GM06990 (cell line): ENCODE results near the gene POPDC3.

ENCODE experiments used
- DNase-seq: peaks from one replicate; pipeline ENCODE4 v3.0.0-alpha.2; 2011; ENCODE audit not compliant: insufficient read length; ENCODE audit errors: extremely low read depth
- H3K27me3 ChIP-seq: replicated peaks from 2 replicates; pipeline ENCODE4 v1.6.0; 2011; ENCODE audit warnings: low read length; ENCODE audit not compliant: control insufficient read depth, insufficient read depth
- H3K36me3 ChIP-seq: 2 replicates; pipeline ENCODE4 v1.5.1; 2011; ENCODE audit warnings: low read length; ENCODE audit not compliant: control insufficient read depth, insufficient read depth
- H3K4me3 ChIP-seq: replicated peaks from 2 replicates; pipeline ENCODE4 v1.5.1; 2011; ENCODE audit warnings: low read depth, mild to moderate bottlenecking, control low read depth, low read length
- CTCF ChIP-seq: IDR thresholded peaks from 2 replicates; pipeline ENCODE4 v1.5.1; 2011; ENCODE audit warnings: low read length, control low read depth, mild to moderate bottlenecking, inconsistent platforms; ENCODE audit not compliant: insufficient read depth, poor library complexity, severe bottlenecking

POPDC3 gene

GRCh38 chr6:105200133-105200730, 20.4 kb upstream of the POPDC3 start:
- TF ChIP-seq CTCF, result no peak
- Histone ChIP-seq H3K27me3 (no peaks in the 10 kb centered on the region; the same call in 1 of the 2 replicates), H3K4me3 (no peak overlapping the region), H3K36me3 (no peaks in the 10 kb centered on the region)
- no peak for DNase-seq

- Histone ChIP-seq H3K36me3 (no peaks in the 10 kb centered on the region), H3K4me3 (no peak overlapping the region), H3K27me3 (no peaks in the 10 kb centered on the region; the same call in 1 of the 2 replicates)
- no peak for TF ChIP-seq CTCF
- DNase-seq, result no peak
Observed at GRCh38 chr6:105199711-105200110, 19.9 kb upstream of the POPDC3 start.

- Histone ChIP-seq H3K36me3 (no peaks in the 10 kb centered on the region), H3K27me3 (no peaks in the 10 kb centered on the region; the same call in none of the 2 replicates), H3K4me3 (no peak overlapping the region)
- TF ChIP-seq CTCF, result no peak
- DNase-seq, result no peak
Observed at GRCh38 chr6:105196076-105196475, 16.3 kb upstream of the POPDC3 start.

- Histone ChIP-seq H3K36me3 (no peaks in the 10 kb centered on the region), H3K4me3 (no peak overlapping the region), H3K27me3 (no peaks in the 10 kb centered on the region; the same call in none of the 2 replicates)
- no peak for DNase-seq
- TF ChIP-seq CTCF, result no peak
Observed at GRCh38 chr6:105194591-105194990, 14.8 kb upstream of the POPDC3 start.

GRCh38 chr6:105194106-105194505, 14.3 kb upstream of the POPDC3 start:
- Histone ChIP-seq H3K4me3 (no peak overlapping the region), H3K36me3 (no peaks in the 10 kb centered on the region), H3K27me3 (no peaks in the 10 kb centered on the region; the same call in none of the 2 replicates)
- no peak for DNase-seq
- TF ChIP-seq CTCF, result no peak

- no peak overlapping the region for H3K4me3 ChIP-seq
- DNase-seq, result no peak
- no peak for TF ChIP-seq CTCF
- H3K36me3 ChIP-seq, result no peaks in the 10 kb centered on the region
- H3K27me3 ChIP-seq, result no peaks in the 10 kb centered on the region; the same call in none of the 2 replicates
Observed at GRCh38 chr6:105193647-105194046, 13.8 kb upstream of the POPDC3 start.
